Liver (tissue), 9 donors: ENCODE results near the gene SLC25A33. TPM values are rescaled to one million over a fixed set of nuclear protein-coding genes. Genes with fewer than 3 reads are reported as not detected.

Source experiments
- DNase-seq: peaks from one replicate; pipeline ENCODE4 v3.0.0-alpha.2; 2017; ENCODE audit warnings: low spot score
- H3K27ac ChIP-seq, 2 donors: one replicate each; pipeline ENCODE4 v1.7.0; 2013; ENCODE audit warnings: inconsistent platforms in 2 of 2, low read length in 2 of 2, control low read depth in 1 of 2, low read depth in 1 of 2, mild to moderate bottlenecking in 1 of 2
- H3K27me3 ChIP-seq, 4 donors: one replicate each; pipeline versions ENCODE4 v1.6.1 to v1.7.0; 2013; ENCODE audit warnings: low read length in 3 of 4, inconsistent platforms in 1 of 4, mild to moderate bottlenecking in 1 of 4, moderate library complexity in 1 of 4; ENCODE audit not compliant: control insufficient read depth in 4 of 4, insufficient read depth in 4 of 4
- H3K36me3 ChIP-seq, 4 donors: one replicate each; pipeline versions ENCODE4 v1.6.1 to v1.7.0; 2013; ENCODE audit warnings: low read length in 3 of 4, mild to moderate bottlenecking in 3 of 4, low read depth in 1 of 4, moderate library complexity in 1 of 4; ENCODE audit not compliant: control insufficient read depth in 4 of 4, insufficient read depth in 3 of 4
- H3K4me1 ChIP-seq, 4 donors: one replicate each; pipeline versions ENCODE4 v1.6.1 to v1.7.0; 2013; ENCODE audit warnings: low read length in 3 of 4, mild to moderate bottlenecking in 3 of 4, moderate library complexity in 1 of 4; ENCODE audit not compliant: control insufficient read depth in 4 of 4, insufficient read depth in 4 of 4
- H3K4me3 ChIP-seq, 3 donors: one replicate each; pipeline versions ENCODE4 v1.6.1 to v1.7.0; 2013; ENCODE audit warnings: low read length in 3 of 3, control low read depth in 1 of 3, low read depth in 1 of 3, mild to moderate bottlenecking in 1 of 3
- H3K9ac ChIP-seq, 2 donors: one replicate each; pipeline ENCODE4 v1.7.0; 2013; ENCODE audit warnings: low read length in 2 of 2, mild to moderate bottlenecking in 2 of 2, moderate library complexity in 2 of 2, control low read depth in 1 of 2, low read depth in 1 of 2
- H3K9me3 ChIP-seq, 4 donors: one replicate each; pipeline versions ENCODE4 v1.6.1 to v1.7.0; 2013; ENCODE audit warnings: low read length in 3 of 4; ENCODE audit not compliant: control insufficient read depth in 4 of 4
- EGR1 ChIP-seq, 2 donors: IDR thresholded peaks; 2 replicates each; pipeline ENCODE4 v1.6.1; 2016 to 2018; ENCODE audit warnings: antibody characterized with exemption in 2 of 2, low read depth in 2 of 2
- FOXA1 ChIP-seq: IDR thresholded peaks from 2 replicates; pipeline ENCODE4 v1.6.1; 2016; ENCODE audit warnings: antibody characterized with exemption
- FOXA2 ChIP-seq: IDR thresholded peaks from 2 replicates; pipeline ENCODE4 v1.6.1; 2016; ENCODE audit warnings: antibody characterized with exemption
- GABPA ChIP-seq, 2 donors: IDR thresholded peaks in 1 of 2; conservative IDR thresholded peaks in 1 of 2; 2 replicates each; pipeline ENCODE4 v1.6.1; 2016; ENCODE audit warnings: antibody characterized with exemption in 2 of 2, mild to moderate bottlenecking in 1 of 2, moderate library complexity in 1 of 2
- HNF4A ChIP-seq, 2 donors: conservative IDR thresholded peaks; 2 replicates each; pipeline ENCODE4 v1.6.1; 2016; ENCODE audit warnings: antibody characterized with exemption in 2 of 2, mild to moderate bottlenecking in 2 of 2
- HNF4G ChIP-seq: IDR thresholded peaks from 2 replicates; pipeline ENCODE4 v1.6.1; 2016; ENCODE audit warnings: antibody characterized with exemption
- JUND ChIP-seq, 2 donors: IDR thresholded peaks; 2 replicates each; pipeline ENCODE4 v1.6.1; 2016; ENCODE audit warnings: antibody characterized with exemption in 2 of 2
- MAX ChIP-seq: IDR thresholded peaks from 2 replicates; pipeline ENCODE4 v1.6.1; 2016; ENCODE audit warnings: antibody characterized with exemption
- NR2F2 ChIP-seq: IDR thresholded peaks from 2 replicates; pipeline ENCODE4 v1.6.1; 2016; ENCODE audit warnings: antibody characterized with exemption
- RAD21 ChIP-seq, 2 donors: IDR thresholded peaks; 2 replicates each; pipeline ENCODE4 v1.6.1; 2016; ENCODE audit warnings: antibody characterized with exemption in 2 of 2, mild to moderate bottlenecking in 2 of 2
- RXRA ChIP-seq, 2 donors: IDR thresholded peaks; 2 replicates each; pipeline ENCODE4 v1.6.1; 2017 to 2018; ENCODE audit warnings: antibody characterized with exemption in 2 of 2, mild to moderate bottlenecking in 1 of 2
- SP1 ChIP-seq: IDR thresholded peaks from 2 replicates; pipeline ENCODE4 v1.6.1; 2018; ENCODE audit warnings: antibody characterized with exemption, mild to moderate bottlenecking
- TAF1 ChIP-seq: conservative IDR thresholded peaks from 2 replicates; pipeline ENCODE4 v1.6.1; 2016; ENCODE audit warnings: antibody characterized with exemption, mild to moderate bottlenecking
- YY1 ChIP-seq: IDR thresholded peaks from 2 replicates; pipeline ENCODE4 v1.6.1; 2016; ENCODE audit warnings: antibody characterized with exemption, mild to moderate bottlenecking
- WGBS: extraction: QIAGEN DNeasy Blood & Tissue Kit; methylation state at CpG from one replicate; pipeline ENCODE4 v1.1.7; 2013; 5-methylcytosine and 5-hydroxymethylcytosine counted together
- polyA plus RNA-seq, 2 donors: library from polyadenylated mRNA; stranded (reverse) in 1 of 2; unstranded in 1 of 2; fragments of 200-250 nt in 1 of 2; fragments of >200 nt in 1 of 2; fragmentation: Nextera tagmentation in 1 of 2; extraction: Ambion mirVana in 1 of 2; gene quantifications; one replicate each; pipeline versions ENCODE4 v1.2.1 to v1.2.3, GENCODE V29; 2013 to 2015
- total RNA-seq, 2 donors: library from RNA; depleted of rRNA; stranded (reverse); fragments of >200 nt; gene quantifications; one replicate each; pipeline ENCODE4 v1.2.3, GENCODE V29; 2014
- TF ChIP-seq, protein P1 (sequence below): IDR thresholded peaks from 2 replicates; pipeline ENCODE4 v1.6.1; 2016; ENCODE audit warnings: antibody characterized with exemption
- TF ChIP-seq, protein P2 (sequence below): fragments of 150-350 bp; IDR thresholded peaks from 2 replicates; pipeline ENCODE4 v1.5.1; 2017; ENCODE audit warnings: improper control_type of control experiment, low read depth, low read length; ENCODE audit not compliant: missing input control
- TF ChIP-seq, protein P3 (sequence below): IDR thresholded peaks from 2 replicates; pipeline ENCODE4 v1.6.1; 2016; ENCODE audit warnings: antibody characterized with exemption, mild to moderate bottlenecking
- TF ChIP-seq, protein P4 (sequence below): IDR thresholded peaks from 2 replicates; pipeline ENCODE4 v1.6.1; 2016; ENCODE audit warnings: antibody characterized with exemption
- donor health status: healthy.
- donor health status: healthy.
- donor health status: healthy.
- donor health status: healthy.
- donor health status: healthy.

Gene SLC25A33
- total and polyA plus RNA-seq, 4 donors, result 6.9 to 19.1 (median 10.7) TPM

GRCh38 chr1:9603307-9603706 lies 64.0 kb downstream of the SLC25A33 start (continued):
- TF ChIP-seq EGR1 (IDR thresholded peaks at IDR 0.05; ENCODE audit: low read depth in 2 of 2), result no peak
- no peak for TF ChIP-seq RXRA (IDR thresholded peaks at IDR 0.05)
- TF ChIP-seq, protein P1, sequence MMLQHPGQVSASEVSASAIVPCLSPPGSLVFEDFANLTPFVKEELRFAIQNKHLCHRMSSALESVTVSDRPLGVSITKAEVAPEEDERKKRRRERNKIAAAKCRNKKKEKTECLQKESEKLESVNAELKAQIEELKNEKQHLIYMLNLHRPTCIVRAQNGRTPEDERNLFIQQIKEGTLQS, result no peak

DNA sequence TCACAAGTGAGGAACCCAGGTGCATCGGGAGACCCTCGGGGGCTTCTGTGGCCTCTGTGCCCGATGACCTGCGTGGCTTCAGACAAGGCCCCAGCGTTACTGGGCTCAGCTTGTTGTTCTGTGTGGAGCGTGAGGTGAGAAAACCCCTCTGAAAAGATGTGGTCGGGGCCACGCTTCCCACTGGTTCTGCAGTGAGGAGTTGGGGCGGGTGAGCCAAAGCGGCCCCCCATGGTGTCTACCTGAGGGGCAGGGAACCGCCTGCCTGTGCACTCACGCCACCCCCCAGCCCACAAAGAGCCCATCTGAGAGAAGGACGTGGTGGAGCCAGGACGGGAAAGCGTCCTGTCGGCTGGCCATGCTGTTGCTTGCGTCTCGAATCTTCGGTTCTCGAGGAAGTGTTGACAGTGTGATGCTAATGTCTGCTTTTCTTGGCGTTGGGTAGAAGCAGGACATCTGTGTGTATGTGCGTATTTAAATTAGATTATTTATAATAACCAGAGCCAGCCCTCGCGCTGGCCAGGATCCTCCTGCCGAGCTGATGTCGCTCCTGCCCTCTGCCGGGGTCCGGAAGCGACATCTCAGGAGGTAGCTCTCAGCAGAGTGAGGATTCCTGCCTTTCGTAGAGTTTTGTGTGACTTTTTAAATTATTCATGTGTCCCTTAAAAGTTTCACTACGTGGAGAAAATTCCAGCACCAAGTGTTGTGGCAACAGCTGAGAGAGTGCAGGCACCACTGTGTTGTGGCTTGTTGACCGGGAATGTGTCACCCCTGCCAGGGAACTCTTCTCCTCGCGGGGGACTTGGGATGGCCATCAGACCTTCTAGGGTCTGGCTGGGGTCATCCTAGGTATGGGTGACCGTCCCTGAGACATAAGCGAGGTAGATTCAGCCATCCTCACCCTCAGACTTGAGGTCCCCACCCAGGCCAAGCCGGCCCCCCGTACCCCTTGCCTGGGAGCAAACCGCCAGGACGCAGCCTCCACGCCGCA lies 64.8 kb downstream of the SLC25A33 start:
- Histone ChIP-seq H3K27ac (no peak overlapping the region), H3K27me3 (no peaks in the 10 kb centered on the region), H3K9ac (no peak overlapping the region), H3K4me3 (no peak overlapping the region), H3K4me1 (no peaks in the 10 kb centered on the region), H3K9me3 (no peaks in the 10 kb centered on the region), H3K36me3 (peaks cover 0 to 9% (median 4%) of the 10 kb centered on the region in 4 donors)
- TF ChIP-seq GABPA (IDR thresholded peaks at IDR 0.05 in 1 of 2, conservative IDR thresholded peaks at IDR 0.05 in 1 of 2) (no peak), RAD21 (IDR thresholded peaks at IDR 0.05) (no peak)
- DNase-seq, result no peak
- 93% methylated on average over 42 of the region's 42 CpGs for WGBS

- no peak for TF ChIP-seq YY1
- TF ChIP-seq FOXA1, result no peak
- TF ChIP-seq, protein P1, result no peak
- TF ChIP-seq, protein P2, sequence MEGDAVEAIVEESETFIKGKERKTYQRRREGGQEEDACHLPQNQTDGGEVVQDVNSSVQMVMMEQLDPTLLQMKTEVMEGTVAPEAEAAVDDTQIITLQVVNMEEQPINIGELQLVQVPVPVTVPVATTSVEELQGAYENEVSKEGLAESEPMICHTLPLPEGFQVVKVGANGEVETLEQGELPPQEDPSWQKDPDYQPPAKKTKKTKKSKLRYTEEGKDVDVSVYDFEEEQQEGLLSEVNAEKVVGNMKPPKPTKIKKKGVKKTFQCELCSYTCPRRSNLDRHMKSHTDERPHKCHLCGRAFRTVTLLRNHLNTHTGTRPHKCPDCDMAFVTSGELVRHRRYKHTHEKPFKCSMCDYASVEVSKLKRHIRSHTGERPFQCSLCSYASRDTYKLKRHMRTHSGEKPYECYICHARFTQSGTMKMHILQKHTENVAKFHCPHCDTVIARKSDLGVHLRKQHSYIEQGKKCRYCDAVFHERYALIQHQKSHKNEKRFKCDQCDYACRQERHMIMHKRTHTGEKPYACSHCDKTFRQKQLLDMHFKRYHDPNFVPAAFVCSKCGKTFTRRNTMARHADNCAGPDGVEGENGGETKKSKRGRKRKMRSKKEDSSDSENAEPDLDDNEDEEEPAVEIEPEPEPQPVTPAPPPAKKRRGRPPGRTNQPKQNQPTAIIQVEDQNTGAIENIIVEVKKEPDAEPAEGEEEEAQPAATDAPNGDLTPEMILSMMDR, result no peak
- no peak for TF ChIP-seq EGR1 (IDR thresholded peaks at IDR 0.05; ENCODE audit: low read depth in 2 of 2)
- TF ChIP-seq FOXA2, result no peak
- no peak for TF ChIP-seq JUND (IDR thresholded peaks at IDR 0.05)
- TF ChIP-seq TAF1, result no peak
- TF ChIP-seq, protein P3, sequence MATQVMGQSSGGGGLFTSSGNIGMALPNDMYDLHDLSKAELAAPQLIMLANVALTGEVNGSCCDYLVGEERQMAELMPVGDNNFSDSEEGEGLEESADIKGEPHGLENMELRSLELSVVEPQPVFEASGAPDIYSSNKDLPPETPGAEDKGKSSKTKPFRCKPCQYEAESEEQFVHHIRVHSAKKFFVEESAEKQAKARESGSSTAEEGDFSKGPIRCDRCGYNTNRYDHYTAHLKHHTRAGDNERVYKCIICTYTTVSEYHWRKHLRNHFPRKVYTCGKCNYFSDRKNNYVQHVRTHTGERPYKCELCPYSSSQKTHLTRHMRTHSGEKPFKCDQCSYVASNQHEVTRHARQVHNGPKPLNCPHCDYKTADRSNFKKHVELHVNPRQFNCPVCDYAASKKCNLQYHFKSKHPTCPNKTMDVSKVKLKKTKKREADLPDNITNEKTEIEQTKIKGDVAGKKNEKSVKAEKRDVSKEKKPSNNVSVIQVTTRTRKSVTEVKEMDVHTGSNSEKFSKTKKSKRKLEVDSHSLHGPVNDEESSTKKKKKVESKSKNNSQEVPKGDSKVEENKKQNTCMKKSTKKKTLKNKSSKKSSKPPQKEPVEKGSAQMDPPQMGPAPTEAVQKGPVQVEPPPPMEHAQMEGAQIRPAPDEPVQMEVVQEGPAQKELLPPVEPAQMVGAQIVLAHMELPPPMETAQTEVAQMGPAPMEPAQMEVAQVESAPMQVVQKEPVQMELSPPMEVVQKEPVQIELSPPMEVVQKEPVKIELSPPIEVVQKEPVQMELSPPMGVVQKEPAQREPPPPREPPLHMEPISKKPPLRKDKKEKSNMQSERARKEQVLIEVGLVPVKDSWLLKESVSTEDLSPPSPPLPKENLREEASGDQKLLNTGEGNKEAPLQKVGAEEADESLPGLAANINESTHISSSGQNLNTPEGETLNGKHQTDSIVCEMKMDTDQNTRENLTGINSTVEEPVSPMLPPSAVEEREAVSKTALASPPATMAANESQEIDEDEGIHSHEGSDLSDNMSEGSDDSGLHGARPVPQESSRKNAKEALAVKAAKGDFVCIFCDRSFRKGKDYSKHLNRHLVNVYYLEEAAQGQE, result no peak
- TF ChIP-seq RXRA (IDR thresholded peaks at IDR 0.05), result no peak
- TF ChIP-seq NR2F2, result no peak
- no peak for TF ChIP-seq GABPA (IDR thresholded peaks at IDR 0.05 in 1 of 2, conservative IDR thresholded peaks at IDR 0.05 in 1 of 2)
- no peak for TF ChIP-seq RAD21 (IDR thresholded peaks at IDR 0.05)
- no peak for TF ChIP-seq HNF4A (conservative IDR thresholded peaks at IDR 0.05)
- TF ChIP-seq, protein P4, sequence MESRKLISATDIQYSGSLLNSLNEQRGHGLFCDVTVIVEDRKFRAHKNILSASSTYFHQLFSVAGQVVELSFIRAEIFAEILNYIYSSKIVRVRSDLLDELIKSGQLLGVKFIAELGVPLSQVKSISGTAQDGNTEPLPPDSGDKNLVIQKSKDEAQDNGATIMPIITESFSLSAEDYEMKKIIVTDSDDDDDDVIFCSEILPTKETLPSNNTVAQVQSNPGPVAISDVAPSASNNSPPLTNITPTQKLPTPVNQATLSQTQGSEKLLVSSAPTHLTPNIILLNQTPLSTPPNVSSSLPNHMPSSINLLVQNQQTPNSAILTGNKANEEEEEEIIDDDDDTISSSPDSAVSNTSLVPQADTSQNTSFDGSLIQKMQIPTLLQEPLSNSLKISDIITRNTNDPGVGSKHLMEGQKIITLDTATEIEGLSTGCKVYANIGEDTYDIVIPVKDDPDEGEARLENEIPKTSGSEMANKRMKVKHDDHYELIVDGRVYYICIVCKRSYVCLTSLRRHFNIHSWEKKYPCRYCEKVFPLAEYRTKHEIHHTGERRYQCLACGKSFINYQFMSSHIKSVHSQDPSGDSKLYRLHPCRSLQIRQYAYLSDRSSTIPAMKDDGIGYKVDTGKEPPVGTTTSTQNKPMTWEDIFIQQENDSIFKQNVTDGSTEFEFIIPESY, result no peak
- TF ChIP-seq MAX, result no peak
- no peak for TF ChIP-seq SP1
- no peak for TF ChIP-seq HNF4G
- DNase-seq, result no peak
- no peaks in the 10 kb centered on the region for H3K4me1 ChIP-seq
- no peaks in the 10 kb centered on the region for H3K9me3 ChIP-seq
- peaks cover 0 to 10% (median 5%) of the 10 kb centered on the region in 4 donors for H3K36me3 ChIP-seq
- no peak overlapping the region for H3K4me3 ChIP-seq
- H3K27me3 ChIP-seq, result no peaks in the 10 kb centered on the region
- no peak overlapping the region for H3K9ac ChIP-seq
- H3K27ac ChIP-seq, result no peak overlapping the region
- 95% methylated on average over 15 of the region's 15 CpGs for WGBS
Observed at GRCh38 chr1:9604836-9605235, 65.6 kb downstream of the SLC25A33 start.
